IMR-90 (cell line): ENCODE data around the gene RPL4. TPM values are rescaled to one million over a fixed set of nuclear protein-coding genes. Genes with fewer than 3 reads are reported as not detected.

Experiments used
- ATAC-seq: fragments of 200-7000 bp; cut with Tn5 transposase; 2 replicates; pipeline ENCODE4 v1.9.1; 2020; ENCODE audit warnings: low read depth, mild to moderate bottlenecking, moderate library complexity
- BruUV-seq: library from RNA; stranded (reverse); fragments of 400-500 nt; replicated peaks from 2 replicates; lab custom pipeline; 2021; lab: Mats Ljungman, UMichigan
- CTCF ChIA-PET: fragments of 300-600 bp; formaldehyde crosslinking; extraction: SDS; loops from one replicate; lab custom pipeline; 2021; ENCODE audit warnings: antibody characterized with exemption; lab: Yijun Ruan, JAX
- POLR2A ChIA-PET: fragments of 300-600 bp; sonication (Branson Sonifier 250); formaldehyde crosslinking; loops from one replicate; lab custom pipeline; 2022; ENCODE audit warnings: antibody characterized with exemption; ENCODE audit not compliant: unreplicated experiment; lab: Charles Lee
- DNase-seq: peaks from one replicate; pipeline ENCODE4 v3.0.0; 2013
- H2AFZ ChIP-seq: replicated peaks from 2 replicates; pipeline ENCODE3; 2013; ENCODE audit warnings: low read length, mild to moderate bottlenecking; ENCODE audit not compliant: poor library complexity
- H2AK5ac ChIP-seq: 2 replicates; pipeline ENCODE4 v1.6.1; 2013; ENCODE audit warnings: low read depth, low read length, inconsistent platforms
- H2AK9ac ChIP-seq: replicated peaks from 2 replicates; pipeline ENCODE3; 2013; ENCODE audit warnings: mild to moderate bottlenecking, low read depth, low read length, moderate library complexity; ENCODE audit not compliant: poor library complexity
- H2BK120ac ChIP-seq: 2 replicates; pipeline ENCODE4 v1.6.1; 2013; ENCODE audit warnings: low read depth, low read length, inconsistent platforms
- H2BK15ac ChIP-seq: 3 replicates; pipeline ENCODE4 v1.6.1; 2013; ENCODE audit warnings: low read depth, low read length, inconsistent platforms
- H2BK20ac ChIP-seq: 2 replicates; pipeline ENCODE4 v1.6.1; 2013; ENCODE audit warnings: low read depth, mild to moderate bottlenecking, inconsistent platforms, low read length, moderate library complexity
- H2BK5ac ChIP-seq: 2 replicates; pipeline ENCODE4 v1.6.1; 2013; ENCODE audit warnings: mild to moderate bottlenecking, low read depth, low read length, inconsistent platforms; ENCODE audit not compliant: poor library complexity, severe bottlenecking
- H3K14ac ChIP-seq: replicated peaks from 2 replicates; pipeline ENCODE4 v1.6.1; 2013; ENCODE audit warnings: low read depth, low read length, inconsistent platforms
- H3K18ac ChIP-seq: 2 replicates; pipeline ENCODE4 v1.6.1; 2013; ENCODE audit warnings: low read depth, low read length, control low read depth
- H3K23ac ChIP-seq: 2 replicates; pipeline ENCODE4 v1.6.1; 2013; ENCODE audit warnings: low read depth, low read length, inconsistent platforms
- H3K27ac ChIP-seq: 2 replicates; pipeline ENCODE4 v1.5.1; 2013; ENCODE audit warnings: mild to moderate bottlenecking, control low read depth, low read length; ENCODE audit not compliant: insufficient read depth
- H3K27me3 ChIP-seq: 2 replicates; pipeline ENCODE4 v1.6.1; 2013; ENCODE audit warnings: low read length; ENCODE audit not compliant: control insufficient read depth, insufficient read depth
- H3K36me3 ChIP-seq: 2 replicates; pipeline ENCODE4 v1.6.1; 2013; ENCODE audit warnings: low read length, mixed read lengths; ENCODE audit not compliant: control insufficient read depth, insufficient read depth
- H3K4ac ChIP-seq: 2 replicates; pipeline ENCODE4 v1.6.1; 2013; ENCODE audit warnings: low read depth, low read length, inconsistent platforms
- H3K4me1 ChIP-seq: 2 replicates; pipeline ENCODE4 v1.6.1; 2013; ENCODE audit warnings: low read length, mixed read lengths; ENCODE audit not compliant: control insufficient read depth, insufficient read depth
- H3K4me2 ChIP-seq: 2 replicates; pipeline ENCODE4 v1.6.1; 2013; ENCODE audit warnings: low read depth, mild to moderate bottlenecking, control low read depth, low read length, moderate library complexity
- H3K4me3 ChIP-seq: 2 replicates; pipeline ENCODE4 v1.5.1; 2013; ENCODE audit warnings: low read depth, mild to moderate bottlenecking, control low read depth, low read length, moderate library complexity; ENCODE audit not compliant: insufficient read depth
- H3K56ac ChIP-seq: 2 replicates; pipeline ENCODE4 v1.6.1; 2013; ENCODE audit warnings: low read length, inconsistent platforms; ENCODE audit not compliant: insufficient read depth; ENCODE audit errors: extremely low read depth
- H3K79me1 ChIP-seq, 2 experiments: 2 replicates each; pipeline ENCODE4 v1.6.1; 2013; ENCODE audit warnings: low read length in 2 of 2, inconsistent platforms in 1 of 2, low read depth in 1 of 2
- H3K9ac ChIP-seq: 2 replicates; pipeline ENCODE4 v1.6.1; 2013; ENCODE audit warnings: low read depth, low read length, control low read depth
- H3K9me1 ChIP-seq: 2 replicates; pipeline ENCODE4 v1.6.1; 2013; ENCODE audit warnings: low read length, inconsistent platforms; ENCODE audit not compliant: insufficient read depth
- H3K9me3 ChIP-seq: 2 replicates; pipeline ENCODE4 v1.6.1; 2013; ENCODE audit warnings: low read length; ENCODE audit not compliant: control insufficient read depth, insufficient read depth
- H4K20me1 ChIP-seq: 2 replicates; pipeline ENCODE4 v1.6.1; 2013; ENCODE audit warnings: low read length, inconsistent platforms; ENCODE audit not compliant: insufficient read depth
- H4K5ac ChIP-seq: 2 replicates; pipeline ENCODE4 v1.6.1; 2013; ENCODE audit warnings: mild to moderate bottlenecking, low read depth, low read length, control low read depth
- H4K8ac ChIP-seq, 2 experiments: 2 replicates each; pipeline ENCODE4 v1.6.1; 2013; ENCODE audit warnings: low read depth in 2 of 2, low read length in 2 of 2, control low read depth in 1 of 2, inconsistent platforms in 1 of 2
- H4K91ac ChIP-seq: 2 replicates; pipeline ENCODE4 v1.6.1; 2013; ENCODE audit warnings: low read depth, low read length, inconsistent platforms; ENCODE audit not compliant: insufficient read depth
- BHLHE40 ChIP-seq: fragments of 150-350 bp; IDR thresholded peaks from 2 replicates; pipeline ENCODE4 v1.6.1; 2016; ENCODE audit warnings: mild to moderate bottlenecking, low read depth, low read length
- CHD1 ChIP-seq: IDR thresholded peaks from 2 replicates; pipeline ENCODE4 v1.6.1; 2012; ENCODE audit warnings: low read depth, low read length, improper control_type of control experiment
- FOS ChIP-seq: fragments of 150-350 bp; IDR thresholded peaks from 2 replicates; pipeline ENCODE4 v1.6.1; 2016; ENCODE audit warnings: low read depth, low read length
- MAFK ChIP-seq: IDR thresholded peaks from 2 replicates; pipeline ENCODE4 v1.6.1; 2012; ENCODE audit warnings: low read depth, low read length, improper control_type of control experiment
- MAZ ChIP-seq: IDR thresholded peaks from 2 replicates; pipeline ENCODE4 v1.6.1; 2012; ENCODE audit warnings: low read depth, mild to moderate bottlenecking, low read length, improper control_type of control experiment, moderate library complexity, borderline replicate concordance
- MXI1 ChIP-seq: IDR thresholded peaks from 2 replicates; pipeline ENCODE4 v1.6.1; 2012; ENCODE audit warnings: low read depth, mild to moderate bottlenecking, low read length, moderate library complexity, borderline replicate concordance
- POLR2A ChIP-seq: IDR thresholded peaks from 2 replicates; pipeline ENCODE4 v1.6.1; 2012; ENCODE audit warnings: mild to moderate bottlenecking, low read depth, low read length
- RAD21 ChIP-seq: IDR thresholded peaks from 2 replicates; pipeline ENCODE4 v1.6.1; 2012; ENCODE audit warnings: low read length, improper control_type of control experiment
- RCOR1 ChIP-seq: IDR thresholded peaks from 2 replicates; pipeline ENCODE4 v1.6.1; 2012; ENCODE audit warnings: mild to moderate bottlenecking, low read length, improper control_type of control experiment; ENCODE audit not compliant: insufficient replicate concordance
- RFX5 ChIP-seq: IDR thresholded peaks from 2 replicates; pipeline ENCODE4 v1.8.0; 2012; ENCODE audit warnings: low read depth, mild to moderate bottlenecking, low read length, moderate library complexity
- SMC3 ChIP-seq: fragments of 150-350 bp; IDR thresholded peaks from 2 replicates; pipeline ENCODE4 v1.6.1; 2016; ENCODE audit warnings: low read depth, mild to moderate bottlenecking, antibody characterized with exemption, low read length, moderate library complexity
- WGBS, 2 experiments: methylation state at CpG; one replicate each; pipeline versions ENCODE4 v1.1.5 to v1.1.7; 2013; ENCODE audit warnings: missing lambda C conversion rate in 2 of 2; ENCODE audit not compliant: insufficient read length in 1 of 2; ENCODE audit errors: extremely low coverage in 2 of 2; 5-methylcytosine and 5-hydroxymethylcytosine counted together
- dilution Hi-C: fragments of 300-500 bp; cut with HindIII; formaldehyde crosslinking; loops from one replicate; pipeline ENCODE4 v1.14.3; 2018; ENCODE audit warnings: low sequenced_read_pairs; ENCODE audit not compliant: unreplicated experiment
- in situ Hi-C: fragments of 300-500 bp; cut with MboI; formaldehyde crosslinking; loops from 3 replicates; pipeline ENCODE4 v1.14.3; 2019; ENCODE audit warnings: low sequenced_read_pairs, inconsistent platforms, mixed read lengths
- intact Hi-C: fragments of 100-400 bp; cut with micrococcal nuclease; formaldehyde crosslinking; loops from 2 replicates; pipeline ENCODE4 v1.10.0; 2022
- polyA plus RNA-seq, 3 experiments: library from polyadenylated mRNA; depleted of rRNA; stranded (reverse); fragments of >200 nt; gene quantifications; 2 replicates each; pipeline ENCODE4 v1.2.3, GENCODE V29; 2012; ENCODE audit warnings: low replicate concordance in 1 of 3
- total RNA-seq: library from RNA; depleted of rRNA; stranded (reverse); fragments of >200 nt; gene quantifications from 2 replicates; pipeline ENCODE4 v1.2.3, GENCODE V29; 2012
- TF ChIP-seq, protein P1 (sequence below): fragments of 150-350 bp; IDR thresholded peaks from 2 replicates; pipeline ENCODE4 v1.6.1; 2016; ENCODE audit warnings: low read depth, mild to moderate bottlenecking, low read length, moderate library complexity, borderline replicate concordance
- TF ChIP-seq, protein P2 (sequence below): fragments of 150-350 bp; IDR thresholded peaks from 2 replicates; pipeline ENCODE4 v1.6.1; 2017; ENCODE audit warnings: mild to moderate bottlenecking, antibody characterized with exemption, low read length, low read depth
- TF ChIP-seq, protein P3 (sequence below): conservative IDR thresholded peaks from 2 replicates; pipeline ENCODE4 v1.5.1; 2012; ENCODE audit warnings: mild to moderate bottlenecking, low read depth, low read length, improper control_type of control experiment

The RPL4 gene
- total and polyA plus RNA-seq, 2 of the 4 experiments (the other 2 are of a cell fraction) = 4,083 to 13,244 TPM

DNA sequence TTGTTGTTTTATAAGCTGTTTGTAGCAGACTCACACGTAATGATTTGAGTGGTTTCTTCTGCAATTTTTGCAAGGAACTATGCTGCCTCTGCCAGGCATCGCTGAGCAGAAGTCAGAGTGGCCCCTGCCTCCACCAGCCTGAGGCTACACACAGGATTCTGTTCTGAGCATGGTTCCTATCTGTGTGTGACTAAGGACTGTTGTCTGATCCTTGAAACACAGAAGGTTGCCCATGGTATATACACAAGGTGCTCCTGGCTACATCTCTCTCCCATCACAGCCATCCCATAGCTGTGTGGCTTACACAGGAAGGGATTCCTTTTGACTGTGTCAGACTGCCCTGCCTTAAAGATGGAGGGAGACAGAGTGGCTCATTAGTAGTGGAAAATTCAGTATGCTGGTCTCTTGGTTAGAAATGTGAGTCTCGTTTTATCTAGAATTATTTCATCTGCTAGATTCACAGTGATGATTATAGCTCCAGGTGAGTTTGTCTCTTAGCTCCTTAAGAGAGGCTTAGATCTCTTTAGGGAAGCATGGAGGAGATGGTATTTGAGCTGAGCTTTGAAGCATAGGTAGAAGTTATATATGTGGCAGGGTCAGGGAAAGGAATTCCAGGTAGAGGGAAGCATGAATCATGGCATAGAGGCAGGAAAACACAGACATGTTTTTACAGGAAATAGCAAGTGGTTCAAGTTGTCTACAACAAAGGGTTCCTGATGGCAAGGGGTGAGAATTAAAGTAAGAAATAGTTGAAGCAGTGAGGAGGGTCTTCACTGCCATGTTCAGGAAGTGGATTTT is 44.6 kb downstream of the RPL4 start:
- H4K20me1 ChIP-seq = peaks cover 3% of the 10 kb centered on the region; the same call in 1 of the 2 replicates
- H3K9ac ChIP-seq = no peak overlapping the region
- peaks cover 34 to 61% of the 10 kb centered on the region in 2 experiments for H3K79me1 ChIP-seq
- intact Hi-C loops (no loop called here), dilution Hi-C loops (no loop called here), in situ Hi-C loops (no loop called here)
- H4K5ac ChIP-seq = no peak overlapping the region
- H3K36me3 ChIP-seq = peaks cover 1% of the 10 kb centered on the region
- ATAC-seq = peak; percentile 89
- WGBS, 2 experiments = no CpG with 5 or more reads among the region's 3 CpGs
- peak overlapping the region; percentile 35; the same call in 1 of the 2 replicates for H2BK120ac ChIP-seq
- H2AK5ac ChIP-seq = peak overlapping the region; percentile 62; the same call in 1 of the 2 replicates
- H3K14ac ChIP-seq = peak overlapping the region; percentile 49
- no peak overlapping the region for H3K18ac ChIP-seq
- H3K27me3 ChIP-seq = no peaks in the 10 kb centered on the region
- peaks cover 23% of the 10 kb centered on the region for H3K9me1 ChIP-seq
- H4K91ac ChIP-seq = peak overlapping the region; percentile 37; the same call in 1 of the 2 replicates
- no peak overlapping the region for H3K56ac ChIP-seq
- H4K8ac ChIP-seq = peak overlapping the region in 1 of 2 experiments; percentile 77; a peak in 2 of 4 replicates
- H3K4me1 ChIP-seq = peaks cover 6% of the 10 kb centered on the region
- no peak overlapping the region for H3K4me2 ChIP-seq
- H3K9me3 ChIP-seq = no peaks in the 10 kb centered on the region
- H2BK20ac ChIP-seq = peak overlapping the region; percentile 18; the same call in 1 of the 2 replicates
- peak; percentile 77 for DNase-seq
- H2AK9ac ChIP-seq = peak overlapping the region; percentile 42
- H2BK5ac ChIP-seq = peak overlapping the region; percentile 3
- no peak overlapping the region for H3K27ac ChIP-seq
- H3K4ac ChIP-seq = peak overlapping the region; percentile 73
- no TSS peak for BruUV-seq
- ChIA-PET CTCF (no interaction called here), POLR2A (interaction anchor here (0.7 kb wide), 1 partner anchor 50 kb away, joined by 10 read pairs; no protein-coding TSS in a partner anchor)
- no peak overlapping the region; the same call in 2 of the 3 replicates for H2BK15ac ChIP-seq
- peak overlapping the region; percentile 55; the same call in 1 of the 2 replicates for H3K23ac ChIP-seq
- peak overlapping the region; percentile 66 for H2AFZ ChIP-seq
- no peak overlapping the region for H3K4me3 ChIP-seq
- no peak for TF ChIP-seq MAFK
- TF ChIP-seq, protein P1, sequence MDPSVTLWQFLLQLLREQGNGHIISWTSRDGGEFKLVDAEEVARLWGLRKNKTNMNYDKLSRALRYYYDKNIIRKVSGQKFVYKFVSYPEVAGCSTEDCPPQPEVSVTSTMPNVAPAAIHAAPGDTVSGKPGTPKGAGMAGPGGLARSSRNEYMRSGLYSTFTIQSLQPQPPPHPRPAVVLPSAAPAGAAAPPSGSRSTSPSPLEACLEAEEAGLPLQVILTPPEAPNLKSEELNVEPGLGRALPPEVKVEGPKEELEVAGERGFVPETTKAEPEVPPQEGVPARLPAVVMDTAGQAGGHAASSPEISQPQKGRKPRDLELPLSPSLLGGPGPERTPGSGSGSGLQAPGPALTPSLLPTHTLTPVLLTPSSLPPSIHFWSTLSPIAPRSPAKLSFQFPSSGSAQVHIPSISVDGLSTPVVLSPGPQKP = no peak
- TF ChIP-seq, protein P2, sequence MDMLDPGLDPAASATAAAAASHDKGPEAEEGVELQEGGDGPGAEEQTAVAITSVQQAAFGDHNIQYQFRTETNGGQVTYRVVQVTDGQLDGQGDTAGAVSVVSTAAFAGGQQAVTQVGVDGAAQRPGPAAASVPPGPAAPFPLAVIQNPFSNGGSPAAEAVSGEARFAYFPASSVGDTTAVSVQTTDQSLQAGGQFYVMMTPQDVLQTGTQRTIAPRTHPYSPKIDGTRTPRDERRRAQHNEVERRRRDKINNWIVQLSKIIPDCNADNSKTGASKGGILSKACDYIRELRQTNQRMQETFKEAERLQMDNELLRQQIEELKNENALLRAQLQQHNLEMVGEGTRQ = no peak
- no peak for TF ChIP-seq RFX5
- no peak for TF ChIP-seq MAZ
- TF ChIP-seq MXI1 = no peak
- TF ChIP-seq BHLHE40 = no peak
- no peak for TF ChIP-seq RAD21
- TF ChIP-seq, protein P3, sequence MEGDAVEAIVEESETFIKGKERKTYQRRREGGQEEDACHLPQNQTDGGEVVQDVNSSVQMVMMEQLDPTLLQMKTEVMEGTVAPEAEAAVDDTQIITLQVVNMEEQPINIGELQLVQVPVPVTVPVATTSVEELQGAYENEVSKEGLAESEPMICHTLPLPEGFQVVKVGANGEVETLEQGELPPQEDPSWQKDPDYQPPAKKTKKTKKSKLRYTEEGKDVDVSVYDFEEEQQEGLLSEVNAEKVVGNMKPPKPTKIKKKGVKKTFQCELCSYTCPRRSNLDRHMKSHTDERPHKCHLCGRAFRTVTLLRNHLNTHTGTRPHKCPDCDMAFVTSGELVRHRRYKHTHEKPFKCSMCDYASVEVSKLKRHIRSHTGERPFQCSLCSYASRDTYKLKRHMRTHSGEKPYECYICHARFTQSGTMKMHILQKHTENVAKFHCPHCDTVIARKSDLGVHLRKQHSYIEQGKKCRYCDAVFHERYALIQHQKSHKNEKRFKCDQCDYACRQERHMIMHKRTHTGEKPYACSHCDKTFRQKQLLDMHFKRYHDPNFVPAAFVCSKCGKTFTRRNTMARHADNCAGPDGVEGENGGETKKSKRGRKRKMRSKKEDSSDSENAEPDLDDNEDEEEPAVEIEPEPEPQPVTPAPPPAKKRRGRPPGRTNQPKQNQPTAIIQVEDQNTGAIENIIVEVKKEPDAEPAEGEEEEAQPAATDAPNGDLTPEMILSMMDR = no peak
- TF ChIP-seq SMC3 = no peak
- TF ChIP-seq POLR2A = no peak
- TF ChIP-seq FOS = no peak
- TF ChIP-seq CHD1 = no peak
- TF ChIP-seq RCOR1 = no peak
